KG1 (cell line): ENCODE data around the gene NEUROD1.

Experiments used
- DNase-seq: peaks from one replicate; lab custom pipeline; 2025; lab: John Stamatoyannopoulos, UW

The NEUROD1 gene

DNA sequence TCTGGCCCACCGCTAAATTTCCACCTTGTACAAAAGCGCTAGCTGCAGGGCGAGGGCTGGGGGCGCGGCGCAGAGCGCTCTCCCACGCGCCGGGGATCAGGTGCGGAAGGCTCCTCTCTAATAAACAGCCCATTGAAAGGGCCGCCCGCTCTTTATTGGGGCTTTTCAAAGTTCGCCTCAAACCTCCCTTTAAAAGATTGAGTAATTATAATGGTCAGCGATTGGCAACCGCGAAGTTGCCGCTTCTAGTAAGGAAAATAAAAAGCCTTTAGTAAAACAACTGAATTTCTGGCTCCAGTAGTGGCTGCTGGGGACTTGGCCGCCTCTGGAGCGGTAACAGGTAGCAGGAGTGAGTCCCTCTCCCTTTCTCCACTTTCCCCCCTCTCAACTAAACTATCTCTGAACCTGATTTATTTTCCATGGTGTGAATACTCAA is 755 bp downstream of the NEUROD1 start:
- DNase-seq, result no peak

DNA sequence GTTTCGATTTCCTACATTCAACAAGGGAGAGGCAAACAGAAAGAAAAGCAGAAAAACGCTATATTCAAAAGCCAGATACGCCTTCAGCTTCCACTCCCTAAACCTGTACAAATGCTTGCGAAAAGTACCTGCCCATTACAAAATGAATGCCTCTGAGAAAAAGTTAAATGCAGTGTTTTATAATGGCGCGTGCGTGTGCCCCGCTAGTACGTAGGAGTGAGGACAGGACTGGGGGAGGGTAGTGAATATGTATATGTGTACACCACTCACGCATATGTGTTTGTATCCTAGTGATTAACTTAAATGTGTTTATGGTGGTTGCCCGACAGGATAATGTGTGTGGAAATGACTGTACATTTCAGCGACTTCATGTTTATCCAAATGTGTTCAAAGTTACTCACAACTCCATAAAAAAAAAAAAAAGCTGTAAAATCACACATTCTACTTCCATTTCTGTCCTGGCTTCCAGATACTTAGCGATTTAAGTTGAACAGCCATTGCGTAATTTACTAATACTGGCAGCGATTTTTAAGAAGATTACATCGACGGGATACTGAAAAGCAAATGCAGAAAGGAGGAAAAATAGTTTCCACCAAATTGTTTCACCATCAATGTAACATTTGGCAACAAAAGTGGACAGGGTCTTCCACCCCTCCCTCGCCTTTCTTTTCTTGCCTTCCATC is 1.3 kb downstream of the NEUROD1 start:
- no peak for DNase-seq

DNA sequence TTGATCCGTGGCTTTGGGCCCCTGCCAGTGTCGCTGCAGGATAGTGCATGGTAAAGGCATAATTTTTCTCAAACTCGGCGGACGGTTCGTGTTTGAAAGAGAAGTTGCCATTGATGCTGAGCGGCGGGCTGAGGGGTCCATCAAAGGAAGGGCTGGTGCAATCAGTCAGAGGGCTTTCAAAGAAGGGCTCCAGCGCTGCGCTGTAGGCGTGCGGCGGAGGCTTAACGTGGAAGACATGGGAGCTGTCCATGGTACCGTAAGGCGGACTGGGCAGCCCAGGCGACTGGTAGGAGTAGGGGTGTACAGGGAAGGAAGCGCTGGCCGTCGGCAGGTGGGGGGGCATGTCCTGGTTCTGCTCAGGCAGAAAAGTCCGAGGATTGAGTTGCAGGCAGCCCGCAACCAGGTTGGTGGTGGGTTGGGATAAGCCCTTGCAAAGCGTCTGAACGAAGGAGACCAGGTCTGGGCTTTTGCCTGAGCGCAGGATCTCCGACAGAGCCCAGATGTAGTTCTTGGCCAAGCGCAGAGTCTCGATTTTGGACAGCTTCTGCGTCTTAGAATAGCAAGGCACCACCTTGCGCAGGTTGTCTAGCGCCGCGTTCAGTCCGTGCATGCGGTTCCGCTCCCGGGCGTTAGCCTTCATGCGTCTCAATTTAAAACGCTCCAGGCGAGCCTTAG is 2.3 kb downstream of the NEUROD1 start:
- DNase-seq, result no peak

DNA sequence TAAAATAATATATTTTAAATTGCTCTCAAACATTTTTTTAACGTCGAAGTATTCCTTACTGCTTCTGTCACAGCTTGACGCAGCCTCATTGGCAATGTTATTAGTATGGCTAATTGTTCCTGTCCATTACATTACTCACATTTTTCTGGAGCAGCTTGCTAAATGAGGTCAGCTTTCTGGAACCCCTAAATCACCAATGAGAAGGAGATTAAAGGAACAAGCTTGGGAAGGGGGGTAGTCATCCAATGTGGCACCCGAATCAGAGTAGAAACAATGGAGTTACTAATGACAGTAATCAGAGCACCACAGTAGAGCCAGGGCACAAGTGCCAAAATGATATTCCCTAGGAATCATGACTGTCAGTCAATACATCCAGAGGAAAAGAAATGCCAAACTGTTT is 5.1 kb downstream of the NEUROD1 start:
- no peak for DNase-seq

DNA sequence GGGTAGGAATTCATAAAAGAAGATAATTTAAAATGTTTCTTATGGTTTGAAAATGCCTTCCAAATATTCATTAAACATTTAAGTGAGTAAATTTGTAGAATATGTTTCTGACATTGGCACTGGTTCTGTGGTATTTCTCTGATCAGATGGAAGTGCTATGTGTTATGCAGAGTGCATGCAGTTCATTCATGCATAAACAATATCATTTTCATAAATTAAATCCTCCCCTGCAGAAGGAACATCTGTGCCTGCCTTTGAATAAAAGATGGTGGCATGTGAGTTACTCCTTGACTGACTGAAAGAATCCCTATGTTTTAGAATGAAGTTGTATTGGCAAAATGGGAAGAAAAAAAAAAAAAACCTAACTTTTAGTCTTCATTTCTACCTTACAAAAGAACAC is 5.9 kb downstream of the NEUROD1 start:
- DNase-seq, result no peak

DNA sequence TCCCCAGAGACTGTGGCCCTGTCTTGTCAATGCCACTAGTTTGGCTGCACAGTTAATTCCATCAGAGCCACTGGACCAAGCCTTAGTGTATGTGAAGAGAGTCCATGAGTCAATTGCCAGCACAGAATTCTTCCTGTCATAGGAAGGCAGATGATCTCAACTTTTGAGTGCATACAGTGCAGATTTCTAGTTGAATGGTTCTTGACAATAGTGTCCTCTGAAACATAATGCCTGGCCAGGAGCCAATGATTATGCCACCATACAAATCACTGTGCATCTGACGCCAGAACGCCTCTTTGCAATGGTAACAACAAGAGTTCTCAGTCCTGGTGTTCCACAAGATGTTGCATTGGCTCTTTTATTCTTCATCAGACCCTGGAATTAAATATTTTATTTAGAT is 7.1 kb downstream of the NEUROD1 start:
- DNase-seq, result no peak

DNA sequence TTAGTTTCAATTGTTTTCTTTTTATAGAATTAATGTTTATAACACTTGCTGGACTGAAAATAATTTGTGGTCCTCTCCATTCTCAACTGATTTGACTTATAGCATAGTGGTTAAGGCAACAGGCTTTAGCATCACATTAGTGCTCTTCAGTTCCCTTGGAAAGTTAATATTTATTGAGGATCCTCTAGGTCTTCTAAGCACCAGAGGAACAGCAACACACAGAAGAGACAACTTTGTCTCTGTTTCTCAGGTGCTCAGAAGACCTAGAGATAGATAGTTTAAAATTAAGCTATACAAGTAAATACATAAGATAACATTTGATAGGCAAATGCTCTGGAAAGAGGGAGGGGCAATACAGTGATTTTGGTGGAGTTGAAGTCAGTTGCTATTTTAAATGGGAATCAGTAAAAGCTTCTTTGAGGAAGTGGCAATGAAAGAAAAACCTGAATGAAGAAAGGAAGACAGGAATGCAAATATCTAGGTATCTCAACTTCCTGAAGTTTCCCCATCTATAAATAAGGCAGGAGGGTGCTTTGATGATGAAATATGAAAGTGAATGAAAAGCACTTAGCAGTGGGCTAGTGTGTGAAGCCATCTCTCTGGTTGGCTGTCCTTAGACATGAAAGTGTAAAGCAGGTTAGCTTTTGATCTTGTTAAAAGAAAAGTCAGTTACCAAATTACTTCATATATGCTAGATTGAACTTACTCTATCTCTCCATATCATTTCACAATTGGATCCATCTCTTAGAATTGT is 7.9 kb downstream of the NEUROD1 start:
- DNase-seq, result no peak

DNA sequence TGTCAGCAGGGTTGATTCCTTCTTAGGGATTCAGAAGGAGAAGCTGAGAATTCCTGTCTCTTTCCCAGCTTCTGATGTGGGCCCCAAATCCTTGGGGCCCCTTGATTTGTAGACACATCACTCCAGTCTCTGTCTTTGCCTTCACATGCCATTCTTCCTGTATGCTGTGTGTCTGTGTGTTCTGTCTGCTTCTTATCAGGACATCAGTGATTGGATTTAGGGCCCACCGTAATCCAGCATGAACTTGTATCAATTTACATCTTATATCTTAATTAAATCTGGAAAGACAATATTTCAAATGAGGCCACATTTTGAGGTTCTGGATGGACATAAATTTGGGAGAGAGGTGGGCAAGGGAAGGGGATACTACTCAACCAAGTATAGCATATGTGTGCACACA is 9.7 kb downstream of the NEUROD1 start:
- DNase-seq, result no peak

DNA sequence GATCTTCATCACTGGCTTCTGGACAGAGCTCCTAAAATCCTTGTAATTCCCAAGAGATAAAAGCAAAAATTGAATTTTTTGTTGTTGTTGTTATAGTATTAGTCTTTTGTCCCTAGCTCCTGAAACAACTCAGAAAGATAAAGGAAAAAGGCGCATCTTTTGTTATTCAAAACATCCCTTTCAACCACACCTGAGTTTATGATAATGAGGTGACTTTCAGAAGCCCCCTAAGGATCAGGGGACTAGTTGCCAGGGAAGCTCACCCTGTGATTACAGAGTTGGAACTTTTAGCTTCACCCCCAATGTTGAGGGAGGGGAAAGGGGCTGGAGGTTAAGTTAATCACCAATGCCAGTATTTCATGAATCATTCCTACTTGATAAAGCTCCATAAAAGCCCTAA is 13.1 kb downstream of the NEUROD1 start:
- no peak for DNase-seq

DNA sequence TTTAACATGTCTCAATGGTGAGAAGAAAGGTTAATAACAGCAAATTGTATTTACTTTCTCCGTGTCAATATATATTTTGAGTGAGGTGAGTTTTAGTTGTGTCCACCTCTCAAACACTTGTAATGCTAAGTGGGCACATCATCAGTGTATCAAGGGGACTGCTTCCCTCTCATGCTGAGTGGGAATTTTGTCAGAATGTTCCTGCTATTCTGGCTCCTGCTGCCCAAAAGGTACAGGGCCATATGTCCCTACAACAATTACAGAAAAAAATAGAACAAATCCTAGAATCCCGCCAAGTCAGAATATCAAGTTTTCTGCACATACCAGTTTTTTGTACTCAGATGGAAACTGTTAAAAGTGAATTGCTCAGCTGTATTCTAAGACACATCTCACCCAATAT is 18.0 kb downstream of the NEUROD1 start:
- DNase-seq, result no peak

DNA sequence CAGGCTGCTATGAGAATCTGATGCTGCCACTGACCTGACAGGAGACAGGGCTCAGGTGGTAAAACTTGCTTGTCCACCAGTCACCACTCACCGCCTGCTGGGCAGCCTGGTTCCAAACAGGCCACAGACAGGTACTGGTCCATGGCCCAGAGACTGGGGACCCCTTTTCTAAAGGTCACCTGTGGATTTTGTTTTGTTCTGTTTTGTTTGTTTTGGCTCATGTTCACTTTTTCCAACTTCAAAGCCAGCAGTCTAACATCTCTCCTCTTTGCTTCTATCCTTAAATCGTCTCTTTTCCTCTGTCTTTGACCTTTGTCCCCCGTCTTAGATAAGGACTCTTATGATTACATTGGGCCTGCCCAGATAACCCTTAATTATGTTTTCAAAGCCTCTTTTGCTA is 20.1 kb downstream of the NEUROD1 start:
- no peak for DNase-seq

DNA sequence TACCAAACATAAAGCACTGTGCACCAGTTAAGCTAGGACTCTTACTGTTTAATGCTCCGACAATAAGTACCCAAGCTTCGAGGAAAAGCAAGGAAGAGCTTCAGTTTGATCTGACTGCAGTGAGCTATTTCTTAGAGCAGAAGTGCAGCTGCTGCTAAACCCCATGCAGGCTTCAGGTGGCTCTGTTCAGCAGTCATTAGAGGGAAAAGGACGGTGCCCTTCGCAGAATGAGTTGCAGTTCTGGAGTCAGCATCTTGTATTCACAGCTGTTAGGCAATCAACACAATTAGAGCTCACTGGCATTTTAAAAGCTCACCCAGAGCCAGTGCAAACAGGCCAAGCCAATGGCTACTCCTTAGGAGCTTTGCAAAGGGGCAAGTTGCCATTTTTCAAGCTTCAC is 21.9 kb downstream of the NEUROD1 start:
- no peak for DNase-seq

DNA sequence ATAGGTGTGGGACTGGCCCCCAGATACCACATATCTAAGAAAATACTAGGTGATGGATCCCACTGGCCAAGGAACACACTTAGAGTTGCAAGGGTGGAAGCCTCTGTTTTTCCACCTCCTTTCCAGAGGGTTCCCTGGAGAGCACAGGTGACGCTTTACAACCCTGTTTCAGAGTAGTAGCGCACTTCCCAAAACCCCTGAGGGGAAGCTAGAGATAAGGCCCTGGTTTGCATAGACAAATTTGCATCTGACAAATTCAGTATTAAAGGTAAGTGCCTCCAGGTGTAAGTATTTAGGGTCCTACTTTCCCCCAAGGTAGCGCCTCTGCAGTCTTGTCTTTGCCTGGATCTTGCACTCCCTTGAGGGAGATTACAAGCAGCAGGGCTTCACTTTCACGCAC is 22.9 kb downstream of the NEUROD1 start:
- no peak for DNase-seq

DNA sequence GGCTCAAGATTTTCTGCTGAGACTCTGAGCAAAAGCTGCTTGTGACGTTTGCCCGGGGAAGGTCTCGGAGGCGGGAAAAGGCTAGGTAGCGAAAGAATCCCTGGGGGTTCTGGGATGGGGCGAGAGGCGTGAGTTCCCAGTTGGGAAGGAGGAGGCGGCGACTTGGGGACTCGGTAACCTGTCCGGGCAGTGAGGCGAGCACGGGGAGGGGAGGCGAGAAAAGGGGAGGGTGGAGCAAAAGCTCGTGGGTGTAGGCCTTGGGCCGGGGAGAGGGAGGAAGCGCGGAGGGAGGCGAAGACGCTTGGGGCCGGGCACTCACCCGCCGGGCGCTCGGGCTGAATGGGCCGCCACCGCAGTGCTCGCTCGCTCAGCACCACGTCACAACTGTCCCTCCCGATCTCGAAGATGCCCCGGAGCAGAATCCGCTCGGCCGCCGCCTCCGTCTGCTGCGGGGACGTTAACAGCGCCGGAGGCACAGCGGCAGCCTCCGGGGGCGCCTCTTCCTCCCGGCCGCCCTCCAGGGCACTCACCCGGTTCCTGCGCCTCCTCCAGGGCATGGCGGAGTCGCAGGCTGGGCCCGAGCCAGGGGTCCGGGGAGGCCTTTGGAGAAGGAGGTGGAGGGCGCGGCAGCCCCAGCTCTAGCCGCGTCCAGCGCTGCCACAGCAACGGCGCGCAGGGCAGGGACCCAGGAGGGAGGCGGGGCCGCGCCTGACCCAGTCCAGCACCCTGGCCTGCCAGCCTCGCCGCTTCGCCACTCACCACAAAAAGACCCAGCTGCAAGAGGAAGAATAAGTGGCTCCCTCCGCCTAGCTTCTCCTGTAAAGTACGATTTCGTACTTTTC is 23.6 kb downstream of the NEUROD1 start, which contains the start of gene CERKL:
Gene CERKL, minus strand, starts transcription at position 656 of the 842 bp plus-strand sequence. Its CDS starts 99 bp downstream, at position 557.
- DNase-seq, result no peak

DNA sequence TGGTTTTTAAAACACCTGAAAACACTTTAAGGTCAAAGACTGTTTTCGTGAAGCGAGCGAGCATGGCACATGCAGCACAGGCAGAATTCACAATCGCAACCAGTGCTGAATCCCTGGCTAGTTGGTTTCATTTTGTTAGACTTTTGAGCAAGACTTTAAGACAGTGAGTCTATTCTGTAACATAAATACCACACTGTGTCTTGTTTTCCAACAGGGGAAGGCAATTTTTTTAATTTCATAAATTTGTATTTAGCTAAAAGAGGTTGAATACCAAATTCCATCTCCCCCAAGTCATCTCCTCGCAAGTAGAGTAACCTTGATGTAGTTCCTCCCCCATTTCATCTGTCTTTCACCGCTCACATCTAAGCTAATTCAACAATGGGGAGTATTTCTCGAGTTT is 24.8 kb downstream of the NEUROD1 start:
- DNase-seq, result no peak

DNA sequence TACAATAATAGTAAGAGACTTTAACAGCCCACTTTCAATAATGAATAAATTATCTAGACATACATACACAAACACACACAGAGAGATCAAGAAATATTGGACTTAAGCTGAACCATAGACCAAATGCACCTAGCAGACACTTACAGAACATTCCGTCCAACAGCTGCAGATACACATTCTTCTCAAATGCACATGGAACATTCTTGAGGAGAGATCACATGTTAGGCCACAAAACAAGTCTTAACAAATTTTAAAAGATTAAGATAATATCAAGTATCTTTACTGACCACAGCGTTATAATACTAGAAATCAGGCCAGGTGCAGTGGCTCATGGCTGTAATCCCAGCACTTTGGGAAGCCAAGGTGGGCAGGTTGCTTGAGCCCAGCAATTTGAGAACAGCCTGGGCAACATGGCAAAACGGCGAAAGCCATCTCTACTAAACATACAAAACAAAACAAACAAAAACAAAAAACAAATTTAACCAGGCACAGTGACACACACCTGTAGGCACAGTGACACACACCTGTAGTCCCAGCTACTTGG is 30.8 kb downstream of the NEUROD1 start:
- no peak for DNase-seq

DNA sequence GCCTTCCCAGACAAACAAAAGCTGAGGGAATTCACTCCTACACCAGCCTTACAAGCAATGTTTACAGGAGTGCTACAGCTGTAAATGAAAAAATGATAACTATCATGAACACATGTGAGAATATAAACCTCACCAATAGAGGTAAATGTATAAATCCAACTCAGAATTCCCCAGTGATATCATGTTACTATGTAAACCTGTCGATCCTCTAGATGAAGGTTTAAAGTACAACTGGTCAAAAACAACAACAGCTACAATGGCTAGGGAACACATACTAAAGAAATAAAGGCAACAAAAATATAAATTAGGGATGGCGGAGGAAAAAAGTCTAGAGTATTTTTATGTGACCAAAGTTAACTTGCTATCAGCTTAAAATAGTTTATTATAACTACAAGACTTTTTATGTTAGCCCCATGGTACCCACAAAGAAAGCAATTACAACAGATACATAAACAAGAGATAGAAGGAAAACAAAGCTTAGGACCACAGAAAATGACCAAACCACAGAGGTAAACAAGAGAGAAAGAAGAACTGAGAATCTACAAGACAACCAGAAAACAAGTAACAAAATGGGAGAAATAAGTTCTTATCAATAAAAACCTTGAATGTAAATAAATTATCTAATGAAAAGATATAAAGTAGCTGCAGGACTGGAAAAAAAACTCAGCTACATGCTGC is 31.7 kb downstream of the NEUROD1 start:
- no peak for DNase-seq

DNA sequence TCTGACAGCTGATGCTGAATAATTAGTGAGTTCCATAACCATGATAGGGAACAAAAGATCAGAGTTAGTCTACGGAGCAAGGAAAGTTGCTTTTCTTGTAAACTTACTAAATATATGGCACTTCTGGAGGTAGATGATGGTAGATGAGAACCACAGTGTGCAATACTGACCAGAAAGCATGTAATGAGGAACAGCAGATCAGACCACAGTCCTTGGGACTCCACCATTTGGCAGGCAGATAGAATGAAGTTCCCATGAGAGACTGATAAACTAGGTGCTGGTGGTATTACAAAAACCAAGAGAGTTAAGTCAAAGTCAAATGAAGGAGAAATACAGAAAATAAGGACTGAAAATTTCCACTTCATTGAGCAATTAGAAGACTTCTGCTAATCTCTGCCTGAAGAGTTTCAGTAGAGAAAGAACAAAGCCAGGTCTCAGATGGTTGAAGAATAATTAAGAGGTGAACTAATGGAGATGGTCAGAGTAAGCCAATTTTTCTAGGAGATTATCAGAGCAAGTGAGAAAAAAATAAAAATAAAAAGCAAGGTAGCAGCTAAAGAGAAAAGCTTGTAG is 33.8 kb downstream of the NEUROD1 start:
- no peak for DNase-seq

DNA sequence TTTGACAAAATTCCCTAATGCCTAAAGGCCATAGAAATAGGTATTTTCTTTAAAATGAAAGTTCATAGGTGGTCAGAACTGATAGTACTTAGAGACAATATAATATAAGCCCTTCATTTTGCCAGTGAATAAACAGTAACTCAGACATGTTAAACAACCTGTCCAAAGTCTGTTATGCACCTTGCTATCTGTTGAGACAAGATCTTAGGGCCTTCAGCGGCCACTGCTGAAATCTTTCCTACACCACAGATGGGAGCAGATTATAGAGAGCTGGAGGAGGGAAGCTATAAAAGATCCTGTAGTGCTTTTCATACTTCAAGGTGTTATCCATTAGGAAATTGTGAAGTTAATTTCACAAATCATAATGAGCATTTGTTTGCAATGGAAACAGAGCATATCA is 37.2 kb downstream of the NEUROD1 start:
- no peak for DNase-seq

DNA sequence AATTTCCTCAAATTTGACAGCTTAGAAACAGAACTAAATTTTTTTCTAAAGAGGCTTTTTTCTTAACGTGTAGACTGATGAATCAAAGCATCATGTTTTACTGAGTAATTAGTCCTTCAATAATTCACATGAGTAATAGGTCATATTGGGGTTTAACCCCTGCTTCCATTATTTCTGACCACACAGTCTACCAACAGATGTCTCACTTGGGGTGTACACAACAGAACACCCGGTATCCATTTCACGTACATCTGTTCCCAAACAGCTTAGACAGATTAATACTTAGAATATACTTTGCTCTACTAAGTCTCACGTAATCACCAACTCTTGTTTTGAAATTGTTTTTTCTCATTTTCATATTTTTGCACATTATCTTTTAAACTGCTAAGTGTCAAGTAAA is 38.2 kb downstream of the NEUROD1 start:
- DNase-seq, result no peak

DNA sequence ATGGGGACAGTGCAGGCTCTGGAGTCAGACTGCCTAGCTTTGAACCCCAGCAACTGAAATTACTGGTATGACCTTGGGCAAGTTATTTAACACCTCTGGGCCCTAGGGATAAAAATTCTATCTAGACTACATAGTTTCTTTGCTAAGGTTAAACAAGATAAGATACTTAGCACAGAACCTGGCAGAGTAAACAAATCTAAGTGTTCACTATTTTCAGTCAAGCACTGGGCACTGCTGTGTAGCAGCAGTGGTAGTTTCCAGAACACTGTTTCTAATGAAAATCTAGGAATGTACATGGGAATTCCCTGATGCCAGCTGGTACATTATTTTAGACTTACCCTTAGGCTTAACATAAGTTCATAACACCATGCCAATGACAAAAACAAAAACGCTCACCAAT is 40.6 kb downstream of the NEUROD1 start:
- no peak for DNase-seq
